GM18909 (cell line): ENCODE measurements around the gene PLXNA4.

Source experiments
- ATAC-seq: cut with Tn5 transposase; IDR thresholded peaks from one replicate; pipeline ENCODE4 v1.9.1; 2021; ENCODE audit warnings: mild to moderate bottlenecking; ENCODE audit not compliant: unreplicated experiment, poor library complexity

The PLXNA4 gene

GRCh38 chr7:132345543-132346129, 230.6 kb downstream of the PLXNA4 start:
- no peak for ATAC-seq

GRCh38 chr7:132345030-132345429, 231.2 kb downstream of the PLXNA4 start:
- no peak for ATAC-seq

GRCh38 chr7:132343199-132343598, 233.1 kb downstream of the PLXNA4 start:
- ATAC-seq: no peak

GRCh38 chr7:132337450-132338080, 238.7 kb downstream of the PLXNA4 start:
- no peak for ATAC-seq

- ATAC-seq: no peak
Measured at GRCh38 chr7:132336797-132337196, 239.5 kb downstream of the PLXNA4 start.

- ATAC-seq: no peak
Measured at GRCh38 chr7:132333301-132333700, 243.0 kb downstream of the PLXNA4 start.

- no peak for ATAC-seq
Measured at GRCh38 chr7:132328760-132329159, 247.5 kb downstream of the PLXNA4 start.

- ATAC-seq: no peak
Measured at GRCh38 chr7:132328047-132328620, 248.1 kb downstream of the PLXNA4 start.

GRCh38 chr7:132326878-132327589, 249.2 kb downstream of the PLXNA4 start:
- ATAC-seq: no peak

GRCh38 chr7:132322970-132323369, 253.3 kb downstream of the PLXNA4 start:
- ATAC-seq: no peak

- ATAC-seq: no peak
Measured at GRCh38 chr7:132321387-132321786, 254.9 kb downstream of the PLXNA4 start.

GRCh38 chr7:132319481-132319880, 256.8 kb downstream of the PLXNA4 start:
- ATAC-seq: no peak

- no peak for ATAC-seq
Measured at GRCh38 chr7:132318352-132319318, 257.6 kb downstream of the PLXNA4 start.

GRCh38 chr7:132317701-132318351, 258.4 kb downstream of the PLXNA4 start:
- ATAC-seq: no peak

GRCh38 chr7:132312531-132313055, 263.7 kb downstream of the PLXNA4 start:
- no peak for ATAC-seq

- no peak for ATAC-seq
Measured at GRCh38 chr7:132311733-132312132, 264.5 kb downstream of the PLXNA4 start.

GRCh38 chr7:132309102-132309805, 267.0 kb downstream of the PLXNA4 start:
- no peak for ATAC-seq

- no peak for ATAC-seq
Measured at GRCh38 chr7:132307465-132307864, 268.8 kb downstream of the PLXNA4 start.
